Activated CD4-positive, alpha-beta T cell treated with anti-CD3 and anti-CD28 coated beads, Interleukin-2, amount 10 ng/mL, durations not matched to agents 24 days and 14 days (primary cell): ENCODE results near the gene CBS. TPM values are rescaled to one million over a fixed set of nuclear protein-coding genes. Genes with fewer than 3 reads are reported as not detected.
"Not testable (repeated sequence)": the region's sequence is repeated elsewhere in the genome, so short reads cannot be mapped to it uniquely, and the experiment has no call there.

Experiments used
- DNase-seq: peaks from one replicate; pipeline ENCODE4 v3.0.0; 2022
- H3K27ac Mint-ChIP-seq: one replicate; pipeline ENCODE4 v1.8.0; 2022; ENCODE audit warnings: mild to moderate bottlenecking, mixed read lengths
- H3K27me3 Mint-ChIP-seq: one replicate; pipeline ENCODE4 v1.8.0; 2022; ENCODE audit warnings: mixed read lengths
- H3K36me3 Mint-ChIP-seq: one replicate; pipeline ENCODE4 v1.8.0; 2022; ENCODE audit warnings: low read depth, mild to moderate bottlenecking, mixed read lengths
- H3K4me1 Mint-ChIP-seq: one replicate; pipeline ENCODE4 v1.8.0; 2021; ENCODE audit warnings: mixed read lengths
- H3K4me3 Mint-ChIP-seq: one replicate; pipeline ENCODE4 v1.8.0; 2022; ENCODE audit warnings: mild to moderate bottlenecking, moderate library complexity, mixed read lengths
- H3K9me3 Mint-ChIP-seq: one replicate; pipeline ENCODE4 v1.8.0; 2021; ENCODE audit warnings: mixed read lengths
- intact Hi-C: fragments of 100-400 bp; cut with micrococcal nuclease; formaldehyde crosslinking; loops from one replicate; pipeline ENCODE4 v1.15.1; 2023
- total RNA-seq: library from RNA; stranded (reverse); gene quantifications from 2 replicates; pipeline ENCODE4 v1.2.3, GENCODE V29; 2022

CBS gene
- total RNA-seq, 1 donor from 2014 or later = 51.5 TPM

DNA sequence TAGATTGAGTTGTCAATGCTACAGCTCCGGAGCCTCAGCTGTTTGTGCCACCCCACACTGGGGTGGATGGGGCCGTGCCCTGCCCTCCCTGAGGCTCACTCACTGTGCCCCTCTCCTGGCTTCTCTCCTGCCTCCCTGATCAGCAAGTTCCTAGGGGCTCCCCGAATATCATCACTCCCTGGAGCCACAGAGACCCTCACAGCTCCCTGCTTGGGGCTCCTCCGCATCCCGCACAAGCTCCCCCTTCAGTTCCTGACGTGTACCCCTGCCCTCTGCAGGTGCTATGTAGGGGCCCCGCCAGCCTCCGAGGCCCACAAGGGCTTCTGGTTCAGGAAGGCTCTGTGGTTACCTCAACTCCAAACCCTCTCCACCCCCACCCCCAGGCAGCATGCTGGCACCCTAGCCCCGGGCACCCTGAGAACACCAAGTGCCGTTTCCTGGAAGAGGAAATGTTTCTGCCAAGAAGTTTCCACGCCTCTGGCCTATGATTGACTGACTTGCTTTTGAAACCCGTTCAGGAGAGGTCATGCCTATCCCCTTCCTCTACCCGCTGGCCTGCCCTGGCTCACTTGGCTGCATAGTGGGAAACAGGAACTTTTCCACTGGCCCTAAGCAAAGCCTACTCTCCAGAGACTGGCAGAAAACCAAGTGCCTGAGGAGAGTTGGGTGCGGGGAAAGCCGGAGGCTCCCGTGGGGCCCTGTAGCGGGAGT is 30.3 kb downstream of the CBS start:
- H3K27ac Mint-ChIP-seq = peak overlapping the region; percentile 82
- H3K27me3 Mint-ChIP-seq, H3K9me3 Mint-ChIP-seq, H3K36me3 Mint-ChIP-seq, H3K4me1 Mint-ChIP-seq, intact Hi-C loops, DNase-seq: not testable (repeated sequence)
- peak overlapping the region; percentile 34 for H3K4me3 Mint-ChIP-seq

DNA sequence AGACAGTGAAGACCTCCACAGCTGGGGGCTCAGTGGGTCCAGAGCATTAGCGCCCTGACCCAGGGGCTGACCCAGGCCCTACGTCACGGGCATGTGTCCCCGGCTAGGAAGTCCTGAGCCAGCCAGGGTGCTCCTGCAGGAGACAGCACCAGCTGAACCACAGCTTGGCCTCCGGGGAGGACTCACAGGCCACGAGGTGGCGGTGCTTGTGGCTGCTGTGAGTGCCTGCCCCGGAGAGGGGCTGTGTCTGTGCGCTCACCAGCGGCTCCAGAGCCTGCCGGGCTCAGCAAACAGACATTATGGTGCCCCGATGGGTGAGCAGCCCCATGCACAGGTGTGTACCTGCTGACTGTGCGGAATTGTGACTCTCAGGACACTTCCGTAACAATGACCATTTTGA is 31.1 kb downstream of the CBS start:
- H3K4me1 Mint-ChIP-seq, DNase-seq, H3K4me3 Mint-ChIP-seq, H3K27me3 Mint-ChIP-seq, H3K9me3 Mint-ChIP-seq, H3K27ac Mint-ChIP-seq, H3K36me3 Mint-ChIP-seq, intact Hi-C loops: not testable (repeated sequence)

DNA sequence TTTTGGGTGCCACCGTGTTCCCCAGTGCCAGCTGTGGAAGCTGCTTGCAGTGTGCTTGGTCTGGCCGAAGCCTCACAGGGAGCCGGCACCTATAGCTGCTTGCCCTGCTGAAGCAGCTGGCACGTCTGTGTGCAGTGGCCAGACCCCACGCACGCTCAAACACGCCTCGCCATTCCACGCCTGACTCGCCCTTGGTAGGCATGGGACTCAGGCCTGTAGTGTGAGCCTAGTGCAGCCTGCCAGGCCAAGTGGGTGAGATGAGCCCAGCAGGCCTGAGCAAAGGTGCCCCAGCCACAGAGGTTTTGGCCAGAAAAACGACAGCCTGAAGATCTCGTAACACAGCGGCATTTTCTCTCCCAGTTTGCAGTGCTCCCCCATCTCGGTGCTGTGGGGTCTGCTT is 32.3 kb downstream of the CBS start:
- H3K4me1 Mint-ChIP-seq, DNase-seq, H3K27me3 Mint-ChIP-seq, H3K27ac Mint-ChIP-seq, H3K4me3 Mint-ChIP-seq, H3K9me3 Mint-ChIP-seq, H3K36me3 Mint-ChIP-seq, intact Hi-C loops: not testable (repeated sequence)

DNA sequence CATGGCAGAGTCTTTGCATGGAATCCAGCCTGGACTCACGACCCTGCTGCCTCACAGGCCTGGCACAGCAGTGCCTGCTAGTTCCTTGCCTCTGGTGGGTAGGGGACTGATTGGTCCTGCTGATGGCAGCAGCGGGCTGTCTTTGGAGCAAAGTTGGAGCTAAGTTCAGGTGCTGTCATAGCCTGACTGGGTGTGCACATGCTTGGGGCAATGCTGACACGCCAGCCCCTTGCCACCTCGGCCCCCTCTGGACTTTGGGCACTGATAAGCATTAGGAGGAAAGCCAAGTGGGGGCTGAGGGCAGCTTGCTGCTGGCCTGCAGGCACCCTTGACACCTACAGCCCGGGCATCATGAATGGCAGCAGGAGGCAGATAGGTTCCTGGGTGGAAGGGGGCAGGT is 33.5 kb downstream of the CBS start:
- H3K27me3 Mint-ChIP-seq, intact Hi-C loops, H3K27ac Mint-ChIP-seq, H3K36me3 Mint-ChIP-seq, DNase-seq, H3K4me3 Mint-ChIP-seq, H3K4me1 Mint-ChIP-seq, H3K9me3 Mint-ChIP-seq: not testable (repeated sequence)

DNA sequence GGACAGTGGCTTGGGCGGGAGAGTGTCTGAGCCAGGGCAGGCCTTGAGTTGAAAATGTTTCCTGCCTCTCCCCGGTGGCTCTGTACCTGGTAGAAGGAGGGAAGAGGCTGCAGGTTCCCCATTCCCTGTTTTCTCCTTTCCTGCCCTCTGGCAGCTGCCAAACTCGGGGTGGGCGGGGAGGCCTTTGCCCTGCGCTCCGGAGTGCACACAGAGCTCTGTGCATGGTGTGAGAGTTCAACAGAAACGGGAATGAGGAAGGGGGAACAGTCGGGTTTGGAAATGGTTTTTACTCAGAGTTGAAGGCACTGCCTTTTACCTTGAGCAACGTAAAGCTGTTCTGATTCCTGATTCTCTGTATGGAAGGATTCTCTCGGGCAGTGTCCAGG is 37.0 kb downstream of the CBS start:
- H3K9me3 Mint-ChIP-seq, H3K27me3 Mint-ChIP-seq, H3K27ac Mint-ChIP-seq, H3K4me1 Mint-ChIP-seq, DNase-seq, H3K4me3 Mint-ChIP-seq, H3K36me3 Mint-ChIP-seq, intact Hi-C loops: not testable (repeated sequence)

DNA sequence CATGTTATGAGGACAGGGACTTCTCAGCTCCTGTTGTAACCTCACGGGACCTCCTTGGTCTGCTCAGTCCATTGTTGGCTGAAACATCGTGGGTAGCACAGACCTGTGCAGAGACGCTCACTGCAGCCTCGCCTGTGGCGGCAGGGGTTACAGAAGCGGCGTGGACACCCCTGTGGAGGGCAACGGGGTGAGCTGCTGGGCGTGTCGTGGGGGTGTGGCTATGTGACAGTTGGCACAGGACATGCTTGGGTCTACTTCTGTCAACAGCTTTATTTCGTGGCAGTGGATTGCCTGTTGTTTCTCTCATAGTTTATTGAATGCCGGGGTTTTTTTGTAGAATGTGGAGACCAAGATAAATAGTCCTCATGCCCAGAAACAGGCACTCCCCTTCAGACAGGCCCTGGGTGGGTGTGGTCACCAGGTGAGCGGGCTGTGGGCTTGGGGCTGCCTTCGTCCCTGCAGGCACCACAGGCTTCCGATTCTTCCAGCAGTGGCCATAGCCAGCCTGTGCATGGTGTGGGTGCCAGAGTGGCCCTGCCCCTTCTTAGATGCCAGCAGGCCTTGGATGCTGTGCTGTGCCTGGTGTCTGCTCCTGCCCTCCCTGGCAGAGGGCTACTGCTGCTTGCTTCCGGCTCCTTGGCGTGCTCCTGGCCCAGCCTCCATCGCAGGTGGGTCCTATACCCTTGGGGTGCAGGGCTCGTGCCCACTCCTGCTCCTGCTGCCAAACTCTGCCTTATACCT is 37.5 kb downstream of the CBS start:
- H3K4me1 Mint-ChIP-seq, H3K27ac Mint-ChIP-seq: not testable (repeated sequence)

DNA sequence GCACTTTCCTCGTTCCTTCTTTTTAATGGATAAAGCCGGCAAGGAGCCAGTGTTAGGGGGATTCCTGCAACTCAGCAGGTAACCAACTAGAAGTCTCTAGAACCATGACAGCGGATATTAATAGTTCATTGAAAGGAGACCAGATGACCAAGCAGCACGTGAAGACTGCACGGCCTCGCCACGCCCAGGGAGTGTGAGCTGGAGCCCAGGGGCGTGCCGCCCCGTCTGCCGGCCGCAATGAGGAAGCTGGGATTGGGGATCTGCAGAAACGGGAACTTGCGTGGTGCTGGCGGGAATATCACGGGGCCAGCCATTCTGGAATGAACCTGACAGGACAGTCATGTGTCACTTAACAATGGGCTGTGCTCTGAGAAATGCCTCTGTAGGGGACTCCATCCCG is 38.7 kb downstream of the CBS start:
- intact Hi-C loops, H3K27ac Mint-ChIP-seq, H3K4me3 Mint-ChIP-seq, H3K27me3 Mint-ChIP-seq, H3K4me1 Mint-ChIP-seq, H3K9me3 Mint-ChIP-seq, H3K36me3 Mint-ChIP-seq, DNase-seq: not testable (repeated sequence)

More for the DNA sequence above, 37.5 kb downstream of the CBS start:
- DNase-seq, H3K9me3 Mint-ChIP-seq, H3K4me3 Mint-ChIP-seq, H3K36me3 Mint-ChIP-seq, H3K27me3 Mint-ChIP-seq, intact Hi-C loops: not testable (repeated sequence)

DNA sequence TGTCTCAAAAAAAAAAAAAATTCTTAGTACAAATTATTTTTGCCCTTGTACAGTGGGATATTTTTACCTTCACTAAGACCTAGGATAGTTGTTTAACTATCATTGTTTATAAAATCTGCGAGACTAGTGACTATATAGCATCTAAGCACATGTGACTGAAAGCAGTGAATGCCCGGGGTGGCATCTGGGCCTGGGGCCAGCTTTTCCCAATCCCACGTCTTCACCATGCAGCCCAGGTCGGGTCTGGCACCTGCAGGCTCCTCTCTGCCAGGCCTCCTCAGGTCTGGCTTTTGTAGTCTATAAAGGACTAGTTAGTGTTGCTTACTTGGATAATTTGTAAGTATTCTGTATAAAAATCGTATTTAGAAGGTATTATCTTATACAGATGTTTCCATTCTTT is 40.8 kb downstream of the CBS start:
- DNase-seq = no peak
- H3K27ac Mint-ChIP-seq = no peak overlapping the region
- no peaks in the 10 kb centered on the region for H3K9me3 Mint-ChIP-seq
- H3K27me3 Mint-ChIP-seq = no peaks in the 10 kb centered on the region
- intact Hi-C loops = no loop called here
- no peaks in the 10 kb centered on the region for H3K4me1 Mint-ChIP-seq
- H3K4me3 Mint-ChIP-seq = no peak overlapping the region
- peaks cover 6% of the 10 kb centered on the region for H3K36me3 Mint-ChIP-seq

DNA sequence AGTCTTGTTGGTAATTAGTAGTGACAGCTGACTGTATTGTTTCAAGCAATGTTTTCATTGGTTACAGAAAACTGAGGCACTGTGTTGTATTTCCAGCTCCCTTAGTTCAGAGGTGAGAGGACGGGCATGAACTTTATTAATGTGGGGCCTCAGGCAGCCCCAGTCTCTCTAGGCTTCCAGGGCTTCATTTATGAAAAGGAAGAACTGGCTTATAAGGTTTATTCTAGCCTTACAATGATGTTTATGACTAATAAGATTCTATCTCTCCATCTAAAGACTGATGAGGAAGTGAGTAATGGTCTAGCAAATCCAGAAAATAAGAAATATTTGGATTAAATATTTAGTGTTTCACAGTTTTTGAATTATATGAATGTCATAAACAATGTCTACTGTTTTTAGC is 41.5 kb downstream of the CBS start:
- H3K4me1 Mint-ChIP-seq = no peaks in the 10 kb centered on the region
- H3K9me3 Mint-ChIP-seq = no peaks in the 10 kb centered on the region
- no peaks in the 10 kb centered on the region for H3K27me3 Mint-ChIP-seq
- no peak for DNase-seq
- H3K4me3 Mint-ChIP-seq = no peak overlapping the region
- no peak overlapping the region for H3K27ac Mint-ChIP-seq
- peaks cover 10% of the 10 kb centered on the region for H3K36me3 Mint-ChIP-seq
- intact Hi-C loops = no loop called here

DNA sequence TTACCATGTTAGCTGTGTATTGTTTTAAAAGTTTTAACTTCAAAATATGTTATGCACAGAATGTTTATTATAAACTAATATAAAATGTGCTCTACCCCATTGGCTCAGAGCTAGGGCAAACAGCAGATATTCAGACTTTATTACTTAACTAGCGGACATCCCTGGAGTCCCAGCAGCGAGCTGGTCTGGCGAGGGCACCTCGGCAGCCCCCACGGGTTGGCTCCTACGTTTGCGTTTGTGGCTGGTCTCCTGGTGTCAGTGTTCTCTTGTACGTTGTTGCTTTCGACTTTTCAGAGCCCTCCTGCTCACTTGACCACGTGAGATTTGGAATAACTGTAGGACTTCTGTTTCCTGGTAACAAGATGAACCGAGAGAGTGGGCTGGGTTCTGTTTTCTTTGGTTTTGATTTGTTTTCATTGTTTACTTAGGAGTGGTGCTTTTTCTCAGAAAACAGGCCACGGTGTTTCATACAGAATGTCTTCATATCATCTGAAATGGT is 44.5 kb downstream of the CBS start:
- no peak overlapping the region for H3K4me3 Mint-ChIP-seq
- intact Hi-C loops = no loop called here

DNA sequence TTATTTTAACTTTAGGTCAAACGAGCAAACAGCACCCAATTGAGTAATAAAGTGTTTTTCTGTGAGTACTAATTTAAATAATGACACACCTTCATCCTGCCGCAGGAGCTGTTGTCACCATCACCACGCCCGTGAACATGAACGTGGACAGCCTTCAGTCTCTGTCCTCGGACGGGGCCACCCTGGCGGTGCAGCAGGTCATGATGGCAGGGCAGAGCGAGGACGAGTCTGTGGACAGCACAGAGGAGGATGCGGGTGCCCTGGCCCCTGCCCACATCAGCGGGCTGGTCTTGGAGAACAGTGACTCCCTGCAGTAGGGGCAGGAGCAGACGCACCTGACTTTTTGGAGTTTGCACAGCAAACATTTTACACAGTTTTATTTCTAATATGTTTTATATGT is 45.9 kb downstream of the CBS start:
- Mint-ChIP-seq H3K27ac (no peak overlapping the region), H3K4me3 (no peak overlapping the region), H3K4me1 (no peaks in the 10 kb centered on the region), H3K27me3 (no peaks in the 10 kb centered on the region), H3K36me3 (peaks cover 18% of the 10 kb centered on the region), H3K9me3 (no peaks in the 10 kb centered on the region)
- no peak for DNase-seq
- intact Hi-C loops = no loop called here

More for the DNA sequence above, 44.5 kb downstream of the CBS start:
- Mint-ChIP-seq H3K4me1 (no peaks in the 10 kb centered on the region), H3K9me3 (no peaks in the 10 kb centered on the region), H3K27ac (no peak overlapping the region), H3K27me3 (no peaks in the 10 kb centered on the region), H3K36me3 (peaks cover 13% of the 10 kb centered on the region)
- no peak for DNase-seq

DNA sequence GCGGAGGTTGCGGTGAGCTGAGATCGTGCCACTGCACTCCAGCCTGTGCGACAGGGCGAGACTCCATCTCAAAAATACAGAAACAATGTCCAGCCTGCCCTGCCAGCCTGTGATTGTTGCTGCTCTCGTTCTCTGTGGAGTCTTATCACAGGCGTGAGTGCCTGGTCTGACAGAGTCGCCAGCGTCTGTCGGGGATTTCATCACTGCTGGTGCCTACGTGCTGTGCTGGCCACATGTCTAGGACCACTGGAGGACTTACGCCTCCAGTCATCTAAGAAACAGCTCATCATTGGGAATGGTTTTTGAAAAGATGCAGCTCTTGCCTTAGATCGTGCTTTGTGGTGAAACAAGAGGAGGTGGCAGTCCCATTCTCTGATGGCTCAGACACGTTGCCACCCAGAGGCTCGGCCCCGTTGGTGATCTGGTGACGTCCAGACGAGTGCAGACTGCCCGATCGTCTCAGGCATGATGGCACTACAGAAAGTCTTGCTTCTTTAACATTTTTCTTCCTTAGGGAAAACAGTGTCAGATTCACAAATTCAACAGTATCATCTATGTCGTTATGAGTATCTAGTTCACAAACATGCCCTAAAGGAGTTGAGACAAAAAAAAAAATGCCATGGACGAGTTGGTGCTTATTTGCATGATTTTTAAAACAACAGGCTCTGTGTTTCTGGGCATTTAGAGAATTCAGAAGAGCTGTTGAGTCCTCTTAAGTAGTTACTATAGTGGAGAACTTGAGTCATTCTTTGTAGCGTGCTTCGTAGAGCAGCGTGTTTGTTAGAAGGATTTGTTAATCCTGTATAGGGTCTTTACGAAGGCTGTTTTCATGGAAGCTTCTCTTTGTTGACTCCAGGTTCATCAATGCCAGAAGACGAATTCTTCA is 47.5 kb downstream of the CBS start:
- H3K27me3 Mint-ChIP-seq = no peaks in the 10 kb centered on the region
- no peak overlapping the region for H3K27ac Mint-ChIP-seq
- no peak for DNase-seq
- no peaks in the 10 kb centered on the region for H3K9me3 Mint-ChIP-seq
- H3K4me3 Mint-ChIP-seq = no peak overlapping the region
- peaks cover 24% of the 10 kb centered on the region for H3K36me3 Mint-ChIP-seq
- intact Hi-C loops = no loop called here
- H3K4me1 Mint-ChIP-seq = no peaks in the 10 kb centered on the region

DNA sequence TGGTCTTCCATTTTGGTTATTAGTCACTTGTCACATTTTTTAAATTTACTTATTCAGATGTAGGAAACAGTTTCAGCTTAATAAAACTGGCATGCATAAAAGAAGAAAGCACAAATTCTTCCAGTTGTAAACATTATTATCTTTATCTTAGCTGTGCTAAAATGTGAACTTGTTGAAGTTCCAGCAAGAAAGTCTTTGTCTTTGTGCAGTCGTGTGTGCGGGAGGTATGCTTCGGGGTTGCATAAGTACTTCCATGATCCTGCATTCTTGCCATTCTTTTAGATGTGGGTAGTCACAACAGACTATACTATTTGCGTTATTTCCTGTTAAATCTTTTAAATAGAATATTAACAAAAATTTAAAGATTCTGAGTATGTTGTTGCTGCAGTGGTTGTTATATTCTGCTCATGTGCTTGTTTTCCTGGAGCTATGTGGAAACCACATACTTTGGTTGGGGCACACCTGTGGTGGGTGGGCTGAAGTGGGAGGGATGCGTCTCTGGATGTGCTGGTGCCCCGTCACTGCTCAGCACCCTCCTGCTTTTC is 49.9 kb downstream of the CBS start:
- no peaks in the 10 kb centered on the region for H3K27me3 Mint-ChIP-seq
- H3K4me1 Mint-ChIP-seq = no peaks in the 10 kb centered on the region
- intact Hi-C loops = no loop called here
- no peak for DNase-seq
- H3K27ac Mint-ChIP-seq = no peak overlapping the region
- peaks cover 22% of the 10 kb centered on the region for H3K36me3 Mint-ChIP-seq
- H3K4me3 Mint-ChIP-seq = no peak overlapping the region
- no peaks in the 10 kb centered on the region for H3K9me3 Mint-ChIP-seq
